ENCODE measurements around the gene ACTL10. TPM values are rescaled to one million over a fixed set of nuclear protein-coding genes. Genes with fewer than 3 reads are reported as not detected.

The ACTL10 gene
- total and polyA plus RNA-seq, 2 experiments from 2014 or later: 0.71 to 1.9 TPM

DNA sequence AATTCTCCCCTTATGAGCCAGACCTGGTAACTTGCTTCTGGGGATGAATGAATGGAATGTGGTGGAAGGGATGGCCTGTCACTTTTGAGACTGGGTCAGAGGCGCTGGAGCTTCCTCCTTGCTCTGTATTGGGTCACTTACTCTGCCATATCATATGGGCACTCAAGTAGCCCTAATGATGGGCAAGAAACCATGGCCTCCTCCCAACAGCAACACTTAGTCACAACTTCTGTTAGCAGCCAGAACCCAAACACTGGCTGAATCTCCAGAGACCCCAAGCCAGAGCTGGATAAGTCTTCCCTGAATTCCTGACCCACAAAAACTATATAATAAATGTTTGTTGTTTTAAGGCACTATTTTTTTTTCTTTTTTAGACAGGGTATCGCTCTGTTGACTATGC is 13.9 kb downstream of the ACTL10 start:
- Histone ChIP-seq H2AFZ (no peak overlapping the region), H3K4me1 (ENCODE audit: insufficient read depth) (peaks cover 6% of the 10 kb centered on the region; the same call in 1 of the 2 replicates), H3F3A (replicated peaks; ENCODE audit: low read depth) (0 out of 2 replicates have a peak, but pooled peaks cover 8% of the 10 kb centered on the region), H3K36me3 (ENCODE audit: insufficient read depth) (peaks cover 4% of the 10 kb centered on the region; the same call in 1 of the 2 replicates), H3K9me2 (ENCODE audit: insufficient read depth) (no peaks in the 10 kb centered on the region), H3K4me3 (no peak overlapping the region), H3K27ac (ENCODE audit: low read depth) (no peak overlapping the region), H4K20me1 (replicated peaks; ENCODE audit: insufficient read depth) (peaks cover 31% of the 10 kb centered on the region; the same call in 1 of the 2 replicates), H3K27me3 (ENCODE audit: insufficient read depth) (no peaks in the 10 kb centered on the region), H3K79me2 (replicated peaks; ENCODE audit: insufficient read depth) (peaks cover 39% of the 10 kb centered on the region), H3K4me2 (no peak overlapping the region)
- H3K9me3 Mint-ChIP-seq: no peaks in the 10 kb centered on the region; the same call in 2 of the 3 replicates
- DNase-seq (ENCODE audit: low spot score): no peak
- TF ChIP-seq POLR2AphosphoS5 (IDR thresholded peaks at IDR 0.05; ENCODE audit: low read depth): no peak
- TF ChIP-seq, protein P1, sequence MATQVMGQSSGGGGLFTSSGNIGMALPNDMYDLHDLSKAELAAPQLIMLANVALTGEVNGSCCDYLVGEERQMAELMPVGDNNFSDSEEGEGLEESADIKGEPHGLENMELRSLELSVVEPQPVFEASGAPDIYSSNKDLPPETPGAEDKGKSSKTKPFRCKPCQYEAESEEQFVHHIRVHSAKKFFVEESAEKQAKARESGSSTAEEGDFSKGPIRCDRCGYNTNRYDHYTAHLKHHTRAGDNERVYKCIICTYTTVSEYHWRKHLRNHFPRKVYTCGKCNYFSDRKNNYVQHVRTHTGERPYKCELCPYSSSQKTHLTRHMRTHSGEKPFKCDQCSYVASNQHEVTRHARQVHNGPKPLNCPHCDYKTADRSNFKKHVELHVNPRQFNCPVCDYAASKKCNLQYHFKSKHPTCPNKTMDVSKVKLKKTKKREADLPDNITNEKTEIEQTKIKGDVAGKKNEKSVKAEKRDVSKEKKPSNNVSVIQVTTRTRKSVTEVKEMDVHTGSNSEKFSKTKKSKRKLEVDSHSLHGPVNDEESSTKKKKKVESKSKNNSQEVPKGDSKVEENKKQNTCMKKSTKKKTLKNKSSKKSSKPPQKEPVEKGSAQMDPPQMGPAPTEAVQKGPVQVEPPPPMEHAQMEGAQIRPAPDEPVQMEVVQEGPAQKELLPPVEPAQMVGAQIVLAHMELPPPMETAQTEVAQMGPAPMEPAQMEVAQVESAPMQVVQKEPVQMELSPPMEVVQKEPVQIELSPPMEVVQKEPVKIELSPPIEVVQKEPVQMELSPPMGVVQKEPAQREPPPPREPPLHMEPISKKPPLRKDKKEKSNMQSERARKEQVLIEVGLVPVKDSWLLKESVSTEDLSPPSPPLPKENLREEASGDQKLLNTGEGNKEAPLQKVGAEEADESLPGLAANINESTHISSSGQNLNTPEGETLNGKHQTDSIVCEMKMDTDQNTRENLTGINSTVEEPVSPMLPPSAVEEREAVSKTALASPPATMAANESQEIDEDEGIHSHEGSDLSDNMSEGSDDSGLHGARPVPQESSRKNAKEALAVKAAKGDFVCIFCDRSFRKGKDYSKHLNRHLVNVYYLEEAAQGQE (IDR thresholded peaks at IDR 0.05; ENCODE audit: unreplicated experiment): no peak
- TF ChIP-seq, protein P2, sequence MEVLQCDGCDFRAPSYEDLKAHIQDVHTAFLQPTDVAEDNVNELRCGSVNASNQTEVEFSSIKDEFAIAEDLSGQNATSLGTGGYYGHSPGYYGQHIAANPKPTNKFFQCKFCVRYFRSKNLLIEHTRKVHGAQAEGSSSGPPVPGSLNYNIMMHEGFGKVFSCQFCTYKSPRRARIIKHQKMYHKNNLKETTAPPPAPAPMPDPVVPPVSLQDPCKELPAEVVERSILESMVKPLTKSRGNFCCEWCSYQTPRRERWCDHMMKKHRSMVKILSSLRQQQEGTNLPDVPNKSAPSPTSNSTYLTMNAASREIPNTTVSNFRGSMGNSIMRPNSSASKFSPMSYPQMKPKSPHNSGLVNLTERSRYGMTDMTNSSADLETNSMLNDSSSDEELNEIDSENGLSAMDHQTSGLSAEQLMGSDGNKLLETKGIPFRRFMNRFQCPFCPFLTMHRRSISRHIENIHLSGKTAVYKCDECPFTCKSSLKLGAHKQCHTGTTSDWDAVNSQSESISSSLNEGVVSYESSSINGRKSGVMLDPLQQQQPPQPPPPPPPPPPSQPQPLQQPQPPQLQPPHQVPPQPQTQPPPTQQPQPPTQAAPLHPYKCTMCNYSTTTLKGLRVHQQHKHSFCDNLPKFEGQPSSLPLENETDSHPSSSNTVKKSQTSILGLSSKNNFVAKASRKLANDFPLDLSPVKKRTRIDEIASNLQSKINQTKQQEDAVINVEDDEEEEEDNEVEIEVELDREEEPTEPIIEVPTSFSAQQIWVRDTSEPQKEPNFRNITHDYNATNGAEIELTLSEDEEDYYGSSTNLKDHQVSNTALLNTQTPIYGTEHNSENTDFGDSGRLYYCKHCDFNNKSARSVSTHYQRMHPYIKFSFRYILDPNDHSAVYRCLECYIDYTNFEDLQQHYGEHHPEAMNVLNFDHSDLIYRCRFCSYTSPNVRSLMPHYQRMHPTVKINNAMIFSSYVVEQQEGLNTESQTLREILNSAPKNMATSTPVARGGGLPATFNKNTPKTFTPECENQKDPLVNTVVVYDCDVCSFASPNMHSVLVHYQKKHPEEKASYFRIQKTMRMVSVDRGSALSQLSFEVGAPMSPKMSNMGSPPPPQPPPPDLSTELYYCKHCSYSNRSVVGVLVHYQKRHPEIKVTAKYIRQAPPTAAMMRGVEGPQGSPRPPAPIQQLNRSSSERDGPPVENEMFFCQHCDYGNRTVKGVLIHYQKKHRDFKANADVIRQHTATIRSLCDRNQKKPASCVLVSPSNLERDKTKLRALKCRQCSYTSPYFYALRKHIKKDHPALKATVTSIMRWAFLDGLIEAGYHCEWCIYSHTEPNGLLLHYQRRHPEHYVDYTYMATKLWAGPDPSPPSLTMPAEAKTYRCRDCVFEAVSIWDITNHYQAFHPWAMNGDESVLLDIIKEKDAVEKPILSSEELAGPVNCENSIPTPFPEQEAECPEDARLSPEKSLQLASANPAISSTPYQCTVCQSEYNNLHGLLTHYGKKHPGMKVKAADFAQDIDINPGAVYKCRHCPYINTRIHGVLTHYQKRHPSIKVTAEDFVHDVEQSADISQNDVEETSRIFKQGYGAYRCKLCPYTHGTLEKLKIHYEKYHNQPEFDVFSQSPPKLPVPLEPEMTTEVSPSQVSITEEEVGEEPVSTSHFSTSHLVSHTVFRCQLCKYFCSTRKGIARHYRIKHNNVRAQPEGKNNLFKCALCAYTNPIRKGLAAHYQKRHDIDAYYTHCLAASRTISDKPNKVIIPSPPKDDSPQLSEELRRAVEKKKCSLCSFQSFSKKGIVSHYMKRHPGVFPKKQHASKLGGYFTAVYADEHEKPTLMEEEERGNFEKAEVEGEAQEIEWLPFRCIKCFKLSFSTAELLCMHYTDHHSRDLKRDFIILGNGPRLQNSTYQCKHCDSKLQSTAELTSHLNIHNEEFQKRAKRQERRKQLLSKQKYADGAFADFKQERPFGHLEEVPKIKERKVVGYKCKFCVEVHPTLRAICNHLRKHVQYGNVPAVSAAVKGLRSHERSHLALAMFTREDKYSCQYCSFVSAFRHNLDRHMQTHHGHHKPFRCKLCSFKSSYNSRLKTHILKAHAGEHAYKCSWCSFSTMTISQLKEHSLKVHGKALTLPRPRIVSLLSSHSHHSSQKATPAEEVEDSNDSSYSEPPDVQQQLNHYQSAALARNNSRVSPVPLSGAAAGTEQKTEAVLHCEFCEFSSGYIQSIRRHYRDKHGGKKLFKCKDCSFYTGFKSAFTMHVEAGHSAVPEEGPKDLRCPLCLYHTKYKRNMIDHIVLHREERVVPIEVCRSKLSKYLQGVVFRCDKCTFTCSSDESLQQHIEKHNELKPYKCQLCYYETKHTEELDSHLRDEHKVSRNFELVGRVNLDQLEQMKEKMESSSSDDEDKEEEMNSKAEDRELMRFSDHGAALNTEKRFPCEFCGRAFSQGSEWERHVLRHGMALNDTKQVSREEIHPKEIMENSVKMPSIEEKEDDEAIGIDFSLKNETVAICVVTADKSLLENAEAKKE (CRISPR knock-in tag; IDR thresholded peaks at IDR 0.05): no peak
- TF ChIP-seq EZH2 (IDR thresholded peaks at IDR 0.05; ENCODE audit: low read depth, unreplicated experiment): no peak
- no peak for TF ChIP-seq STAT1 (IDR thresholded peaks at IDR 0.05; ENCODE audit: unreplicated experiment)
- no peak for TF ChIP-seq ZNF114 (CRISPR knock-in tag; IDR thresholded peaks at IDR 0.05)
- no peak overlapping the region for H3K27ac Mint-ChIP-seq
- peaks cover 25% of the 10 kb centered on the region for H3K4me1 Mint-ChIP-seq
- H3K4me3 Mint-ChIP-seq: no peak overlapping the region
- peaks cover 10% of the 10 kb centered on the region for H3K27me3 Mint-ChIP-seq (ENCODE audit: insufficient read depth, low read depth, poor library complexity)
- peaks cover 37% of the 10 kb centered on the region for H3K36me3 Mint-ChIP-seq (ENCODE audit: low read depth)
- ATAC-seq: no peak

Data from GM23338 (cell line).